Measurements from ENCODE around the gene STX10.

GRCh38 chr19:13189600-13189999 lies 39.4 kb upstream of the STX10 start:
- TF ChIP-seq CTCF (IDR thresholded peaks at IDR 0.05) (no peak), POLR2A (IDR thresholded peaks at IDR 0.05) (no peak)
